ENCODE results near the gene COX15.
A peak's percentile ranks its signal among the peaks of the same experiment; 100 is the strongest.

The COX15 gene

DNA sequence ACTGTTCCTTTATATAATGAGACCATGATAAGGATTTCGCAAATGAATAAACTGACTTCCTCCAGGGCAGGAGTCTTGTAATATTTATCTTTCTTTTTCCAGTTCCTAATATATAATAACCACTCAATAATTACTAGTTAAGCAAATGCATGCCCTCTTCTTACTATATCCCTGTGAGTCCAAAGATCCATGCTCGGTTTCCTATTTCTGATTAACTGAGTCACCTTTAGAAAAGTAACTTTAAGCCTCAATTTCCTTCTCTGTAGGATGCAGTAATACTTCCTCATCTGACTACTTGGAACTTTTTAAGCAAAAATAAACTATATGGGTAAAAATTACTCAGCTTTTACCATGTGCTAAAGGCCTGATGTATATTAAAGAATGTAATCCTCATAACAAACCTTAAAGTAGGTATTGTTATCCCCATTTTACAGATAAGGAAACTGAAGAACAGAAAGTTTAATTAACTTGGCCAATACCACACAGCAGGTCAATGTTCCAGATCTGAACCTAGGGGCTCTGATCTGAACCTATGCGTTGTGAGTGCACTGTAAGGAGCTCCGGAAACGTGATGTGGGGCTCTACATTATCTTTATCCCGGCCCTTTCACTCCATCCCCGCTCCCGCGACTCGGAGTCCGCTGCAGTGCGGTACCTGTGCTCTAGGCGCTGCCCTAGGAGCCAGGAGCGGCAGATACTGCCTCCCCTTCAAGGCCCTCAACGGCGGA, 458 bp downstream of the COX15 start:
- no peaks in the 10 kb centered on the region; the same call in 1 of the 2 replicates for H3K36me3 ChIP-seq (ENCODE audit: insufficient read depth)
- no peaks in the 10 kb centered on the region for H3K27me3 ChIP-seq (ENCODE audit: insufficient read depth, low read depth)
- no peak overlapping the region for H3K4me3 ChIP-seq (IDR thresholded peaks at IDR 0.05; ENCODE audit: insufficient read depth, low read depth, low read length)
- peak overlapping the region; percentile 86 for H3K27ac ChIP-seq
- H3K79me2 ChIP-seq (ENCODE audit: insufficient read depth, low read depth): peaks cover 10% of the 10 kb centered on the region; the same call in 1 of the 2 replicates
- peak overlapping the region; percentile 85; the same call in 1 of the 2 replicates for H2AFZ ChIP-seq (ENCODE audit: low read depth)
- H3K9ac ChIP-seq: peak overlapping the region; percentile 88
- no peaks in the 10 kb centered on the region for H4K20me1 ChIP-seq (ENCODE audit: insufficient read depth)
- TF ChIP-seq, protein P1, sequence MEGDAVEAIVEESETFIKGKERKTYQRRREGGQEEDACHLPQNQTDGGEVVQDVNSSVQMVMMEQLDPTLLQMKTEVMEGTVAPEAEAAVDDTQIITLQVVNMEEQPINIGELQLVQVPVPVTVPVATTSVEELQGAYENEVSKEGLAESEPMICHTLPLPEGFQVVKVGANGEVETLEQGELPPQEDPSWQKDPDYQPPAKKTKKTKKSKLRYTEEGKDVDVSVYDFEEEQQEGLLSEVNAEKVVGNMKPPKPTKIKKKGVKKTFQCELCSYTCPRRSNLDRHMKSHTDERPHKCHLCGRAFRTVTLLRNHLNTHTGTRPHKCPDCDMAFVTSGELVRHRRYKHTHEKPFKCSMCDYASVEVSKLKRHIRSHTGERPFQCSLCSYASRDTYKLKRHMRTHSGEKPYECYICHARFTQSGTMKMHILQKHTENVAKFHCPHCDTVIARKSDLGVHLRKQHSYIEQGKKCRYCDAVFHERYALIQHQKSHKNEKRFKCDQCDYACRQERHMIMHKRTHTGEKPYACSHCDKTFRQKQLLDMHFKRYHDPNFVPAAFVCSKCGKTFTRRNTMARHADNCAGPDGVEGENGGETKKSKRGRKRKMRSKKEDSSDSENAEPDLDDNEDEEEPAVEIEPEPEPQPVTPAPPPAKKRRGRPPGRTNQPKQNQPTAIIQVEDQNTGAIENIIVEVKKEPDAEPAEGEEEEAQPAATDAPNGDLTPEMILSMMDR (conservative IDR thresholded peaks at IDR 0.05; ENCODE audit: low read depth, low read length): no peak
- H3K4me2 ChIP-seq: peak overlapping the region; percentile 79
- H3K4me1 ChIP-seq (ENCODE audit: low read depth, poor library complexity, severe bottlenecking): peaks cover 6% of the 10 kb centered on the region

- Histone ChIP-seq H4K20me1 (ENCODE audit: insufficient read depth) (no peaks in the 10 kb centered on the region), H3K36me3 (ENCODE audit: insufficient read depth) (no peaks in the 10 kb centered on the region; the same call in 1 of the 2 replicates), H3K27me3 (ENCODE audit: insufficient read depth, low read depth) (no peaks in the 10 kb centered on the region), H3K79me2 (ENCODE audit: insufficient read depth, low read depth) (peaks cover 10% of the 10 kb centered on the region; the same call in 1 of the 2 replicates), H2AFZ (ENCODE audit: low read depth) (no peak overlapping the region), H3K4me2 (no peak overlapping the region), H3K4me1 (ENCODE audit: low read depth, poor library complexity, severe bottlenecking) (peaks cover 6% of the 10 kb centered on the region), H3K4me3 (IDR thresholded peaks at IDR 0.05; ENCODE audit: insufficient read depth, low read depth, low read length) (no peak overlapping the region), H3K9ac (no peak overlapping the region), H3K27ac (no peak overlapping the region)
- TF ChIP-seq, protein P1 (conservative IDR thresholded peaks at IDR 0.05; ENCODE audit: low read depth, low read length): no peak
Observed at GRCh38 chr10:99730026-99730425, 1.9 kb downstream of the COX15 start.

DNA sequence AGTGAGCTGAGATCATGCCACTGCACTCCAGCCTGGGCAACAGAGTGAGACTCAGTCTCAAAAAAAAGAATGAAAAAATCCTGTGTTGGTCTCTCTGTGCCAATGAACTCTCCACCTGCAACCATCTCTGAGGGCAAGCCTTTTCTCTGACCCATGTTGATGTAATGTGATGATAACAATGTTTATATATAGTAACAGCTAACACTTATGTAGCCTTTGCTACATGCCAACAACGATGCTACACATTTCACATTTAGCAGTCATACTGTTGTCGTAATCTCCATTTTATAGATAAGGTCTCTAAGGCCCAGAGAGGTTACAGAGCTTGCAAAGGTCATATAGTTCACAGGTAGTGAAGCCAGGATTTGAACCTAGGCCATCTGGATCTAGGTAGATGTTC, 11.5 kb downstream of the COX15 start:
- TF ChIP-seq, protein P1 (conservative IDR thresholded peaks at IDR 0.05; ENCODE audit: low read depth, low read length): no peak
- Histone ChIP-seq H4K20me1 (ENCODE audit: insufficient read depth) (no peaks in the 10 kb centered on the region), H3K4me2 (no peak overlapping the region), H2AFZ (ENCODE audit: low read depth) (no peak overlapping the region), H3K36me3 (ENCODE audit: insufficient read depth) (0 out of 2 replicates have a peak, but pooled peaks cover 3% of the 10 kb centered on the region), H3K4me3 (IDR thresholded peaks at IDR 0.05; ENCODE audit: insufficient read depth, low read depth, low read length) (no peak overlapping the region), H3K79me2 (ENCODE audit: insufficient read depth, low read depth) (no peaks in the 10 kb centered on the region), H3K27me3 (ENCODE audit: insufficient read depth, low read depth) (no peaks in the 10 kb centered on the region), H3K9ac (no peak overlapping the region), H3K27ac (no peak overlapping the region), H3K4me1 (ENCODE audit: low read depth, poor library complexity, severe bottlenecking) (no peaks in the 10 kb centered on the region)

DNA sequence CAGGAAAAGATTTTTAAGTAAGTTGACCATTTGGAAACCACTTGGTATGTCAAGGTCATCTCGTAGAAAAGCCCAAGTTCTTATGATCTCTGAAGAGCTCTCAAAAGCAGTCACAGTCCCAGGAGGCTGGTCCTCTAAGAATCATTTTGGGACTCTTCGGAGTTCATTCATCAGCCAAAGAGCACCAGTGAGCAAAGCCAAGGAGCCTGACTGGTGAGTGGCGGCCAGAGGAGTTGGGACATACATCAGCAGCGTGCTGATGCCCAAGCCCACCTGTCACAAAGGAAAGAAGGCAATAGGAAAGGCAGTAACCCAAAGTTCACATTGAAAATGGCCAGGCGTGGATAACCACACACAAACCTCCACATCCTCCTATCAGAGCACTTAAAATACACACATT, 17.5 kb downstream of the COX15 start:
- Histone ChIP-seq H3K36me3 (ENCODE audit: insufficient read depth) (no peaks in the 10 kb centered on the region), H3K27ac (no peak overlapping the region), H3K4me1 (ENCODE audit: low read depth, poor library complexity, severe bottlenecking) (no peaks in the 10 kb centered on the region), H3K27me3 (ENCODE audit: insufficient read depth, low read depth) (no peaks in the 10 kb centered on the region), H3K9ac (no peak overlapping the region), H3K4me3 (IDR thresholded peaks at IDR 0.05; ENCODE audit: insufficient read depth, low read depth, low read length) (no peak overlapping the region), H4K20me1 (ENCODE audit: insufficient read depth) (no peaks in the 10 kb centered on the region), H3K79me2 (ENCODE audit: insufficient read depth, low read depth) (no peaks in the 10 kb centered on the region), H3K4me2 (no peak overlapping the region), H2AFZ (ENCODE audit: low read depth) (no peak overlapping the region)
- TF ChIP-seq, protein P1 (conservative IDR thresholded peaks at IDR 0.05; ENCODE audit: low read depth, low read length): no peak
